ENCODE measurements around the gene SEPTIN5. TPM values are rescaled to one million over a fixed set of nuclear protein-coding genes. Genes with fewer than 3 reads are reported as not detected.

The SEPTIN5 gene
- total RNA-seq, 2 experiments from 2014 or later: 0.71 to 0.75 TPM

- H3K4me3 Mint-ChIP-seq: peak overlapping the region; percentile 66
- intact Hi-C loops (cut with DNase I, micrococcal nuclease): no loop called here
These were observed 6.0 kb downstream of the SEPTIN5 start for GRCh38 chr22:19720150-19720827.

GRCh38 chr22:19720999-19721329 lies 6.7 kb downstream of the SEPTIN5 start:
- Mint-ChIP-seq H3K36me3 (ENCODE audit: low read depth) (no peaks in the 10 kb centered on the region), H3K4me3 (no peak overlapping the region), H3K9me3 (no peaks in the 10 kb centered on the region), H3K27me3 (peaks cover 55% of the 10 kb centered on the region), H3K27ac (no peak overlapping the region), H3K4me1 (ENCODE audit: low read depth) (peaks cover 10% of the 10 kb centered on the region)
- H3K36me3 ChIP-seq (ENCODE audit: insufficient read depth, low read length): no peaks in the 10 kb centered on the region
- H3K27ac ChIP-seq (ENCODE audit: low read depth in 1 of 2, low read length in 2 of 2): no peak overlapping the region
- H3K4me1 ChIP-seq (ENCODE audit: insufficient read depth, low read length): peaks cover 34% of the 10 kb centered on the region
- intact Hi-C loops (cut with DNase I, micrococcal nuclease): no loop called here
- TF ChIP-seq CTCF (IDR thresholded peaks at IDR 0.05): no peak
- ATAC-seq (ENCODE audit: poor library complexity): no peak
- DNase-seq: no peak
- ChIA-PET CTCF (interaction anchor here (1.6 kb wide), 1 partner anchor 9 kb away, joined by 5 read pairs; no protein-coding TSS in a partner anchor), POLR2A (no interaction called here)
- H3K27me3 ChIP-seq (ENCODE audit: control insufficient read depth in 1 of 2, insufficient read depth in 2 of 2, low read length in 2 of 2): peaks cover 46 to 64% of the 10 kb centered on the region in 2 experiments
- H3K4me3 ChIP-seq (ENCODE audit: low read length): no peak overlapping the region
- H3K9me3 ChIP-seq (ENCODE audit: control insufficient read depth in 1 of 2, insufficient read depth in 1 of 2, low read length in 2 of 2): peaks cover 0 to 27% of the 10 kb centered on the region in 2 experiments

More at GRCh38 chr22:19720150-19720827, 6.0 kb downstream of the SEPTIN5 start:
- ChIA-PET POLR2A (no interaction called here), CTCF (interaction anchor here (1.5 to 1.6 kb wide), 2 partner anchors 10 kb away, joined by 5 read pairs; no protein-coding TSS in a partner anchor)
- DNase-seq (no peak), ATAC-seq (ENCODE audit: poor library complexity) (no peak)
- Mint-ChIP-seq H3K4me1 (ENCODE audit: low read depth) (peaks cover 10% of the 10 kb centered on the region), H3K27me3 (peaks cover 53% of the 10 kb centered on the region), H3K9me3 (no peaks in the 10 kb centered on the region), H3K36me3 (ENCODE audit: low read depth) (no peaks in the 10 kb centered on the region), H3K27ac (no peak overlapping the region)
- no peak for TF ChIP-seq CTCF (IDR thresholded peaks at IDR 0.05)
- peaks cover 0 to 30% of the 10 kb centered on the region in 2 experiments for H3K9me3 ChIP-seq (ENCODE audit: control insufficient read depth in 1 of 2, insufficient read depth in 1 of 2, low read length in 2 of 2)
- H3K36me3 ChIP-seq (ENCODE audit: insufficient read depth, low read length): no peaks in the 10 kb centered on the region
- H3K4me1 ChIP-seq (ENCODE audit: insufficient read depth, low read length): peaks cover 34% of the 10 kb centered on the region
- H3K4me3 ChIP-seq (ENCODE audit: low read length): no peak overlapping the region
- H3K27me3 ChIP-seq (ENCODE audit: control insufficient read depth in 1 of 2, insufficient read depth in 2 of 2, low read length in 2 of 2): peaks cover 52 to 65% of the 10 kb centered on the region in 2 experiments
- no peak overlapping the region for H3K27ac ChIP-seq (ENCODE audit: low read depth in 1 of 2, low read length in 2 of 2)

GRCh38 chr22:19721330-19722177 lies 7.3 kb downstream of the SEPTIN5 start:
- H3K9me3 Mint-ChIP-seq: no peaks in the 10 kb centered on the region
- H3K36me3 Mint-ChIP-seq (ENCODE audit: low read depth): no peaks in the 10 kb centered on the region
- intact Hi-C loops (cut with DNase I, micrococcal nuclease): no loop called here
- Histone ChIP-seq H3K4me3 (ENCODE audit: low read length) (no peak overlapping the region), H3K27me3 (ENCODE audit: control insufficient read depth in 1 of 2, insufficient read depth in 2 of 2, low read length in 2 of 2) (peaks cover 42 to 58% of the 10 kb centered on the region in 2 experiments), H3K4me1 (ENCODE audit: insufficient read depth, low read length) (peaks cover 34% of the 10 kb centered on the region), H3K27ac (ENCODE audit: low read depth in 1 of 2, low read length in 2 of 2) (no peak overlapping the region), H3K9me3 (ENCODE audit: control insufficient read depth in 1 of 2, insufficient read depth in 1 of 2, low read length in 2 of 2) (peaks cover 0 to 24% of the 10 kb centered on the region in 2 experiments), H3K36me3 (ENCODE audit: insufficient read depth, low read length) (no peaks in the 10 kb centered on the region)
- ATAC-seq (ENCODE audit: poor library complexity) (no peak), DNase-seq (no peak)
- no peak for TF ChIP-seq CTCF (IDR thresholded peaks at IDR 0.05)
- ChIA-PET CTCF (interaction anchor here (0.6 to 1.6 kb wide), 2 partner anchors 9 to 191 kb away, joined by 4 to 5 read pairs; no protein-coding TSS in a partner anchor), POLR2A (no interaction called here)
- H3K27ac Mint-ChIP-seq: no peak overlapping the region
- H3K4me3 Mint-ChIP-seq: peak overlapping the region; percentile 45
- peaks cover 10% of the 10 kb centered on the region for H3K4me1 Mint-ChIP-seq (ENCODE audit: low read depth)
- H3K27me3 Mint-ChIP-seq: peaks cover 51% of the 10 kb centered on the region

Data from CD4-positive, alpha-beta T cell (primary cell).